ENCODE results near the gene KIFBP. TPM values are rescaled to one million over a fixed set of nuclear protein-coding genes. Genes with fewer than 3 reads are reported as not detected.

KIFBP gene
- total RNA-seq, 3 donors from 2014 or later: 28.2 to 37.9 (median 29.1) TPM

- no peak for DNase-seq (ENCODE audit: low spot score in 2 of 2)
These were observed 63.3 kb downstream of the KIFBP start for GRCh38 chr10:69051710-69052487.

GRCh38 chr10:69052736-69053135 is 64.1 kb downstream of the KIFBP start:
- intact Hi-C loops (cut with DNase I; ENCODE audit: low total_unique reads): no loop called here
- no peak overlapping the region for H3K27ac ChIP-seq
- TF ChIP-seq POLR2AphosphoS5 (IDR thresholded peaks at IDR 0.05) (no peak), POLR2A (IDR thresholded peaks at IDR 0.05) (no peak), CTCF (IDR thresholded peaks at IDR 0.05) (no peak)

More at GRCh38 chr10:69051710-69052487, 63.3 kb downstream of the KIFBP start:
- H3K9me3 ChIP-seq: no peaks in the 10 kb centered on the region
- no peaks in the 10 kb centered on the region for H3K4me1 ChIP-seq
- intact Hi-C loops (cut with DNase I; ENCODE audit: low total_unique reads): no loop called here
- no peaks in the 10 kb centered on the region for H3K36me3 ChIP-seq
- H3K4me3 ChIP-seq: no peak overlapping the region
- H3K27ac ChIP-seq: no peak overlapping the region
- TF ChIP-seq POLR2A (IDR thresholded peaks at IDR 0.05) (no peak), CTCF (IDR thresholded peaks at IDR 0.05) (no peak), POLR2AphosphoS5 (IDR thresholded peaks at IDR 0.05) (no peak)
- H3K27me3 ChIP-seq: no peaks in the 10 kb centered on the region

GRCh38 chr10:69055241-69055640 is 66.6 kb downstream of the KIFBP start:
- DNase-seq (ENCODE audit: low spot score in 2 of 2): no peak
- TF ChIP-seq POLR2A (IDR thresholded peaks at IDR 0.05) (no peak), POLR2AphosphoS5 (IDR thresholded peaks at IDR 0.05) (no peak)
- no peaks in the 10 kb centered on the region for H3K4me1 ChIP-seq
- intact Hi-C loops (cut with DNase I; ENCODE audit: low total_unique reads): no loop called here
- H3K9me3 ChIP-seq: no peaks in the 10 kb centered on the region
- H3K27me3 ChIP-seq: no peaks in the 10 kb centered on the region
- no peaks in the 10 kb centered on the region for H3K36me3 ChIP-seq
- no peak overlapping the region for H3K27ac ChIP-seq
- no peak overlapping the region for H3K4me3 ChIP-seq

More at GRCh38 chr10:69052736-69053135, 64.1 kb downstream of the KIFBP start:
- no peaks in the 10 kb centered on the region for H3K9me3 ChIP-seq
- no peak for DNase-seq (ENCODE audit: low spot score in 2 of 2)
- H3K27me3 ChIP-seq: no peaks in the 10 kb centered on the region
- H3K4me3 ChIP-seq: no peak overlapping the region
- no peaks in the 10 kb centered on the region for H3K4me1 ChIP-seq
- H3K36me3 ChIP-seq: no peaks in the 10 kb centered on the region

- Histone ChIP-seq H3K4me3 (no peak overlapping the region), H3K27me3 (no peaks in the 10 kb centered on the region), H3K9me3 (no peaks in the 10 kb centered on the region), H3K4me1 (no peaks in the 10 kb centered on the region), H3K36me3 (no peaks in the 10 kb centered on the region), H3K27ac (peak overlapping the region in 1 of 2 donors; percentile 58)
- no peak for DNase-seq (ENCODE audit: low spot score in 2 of 2)
- intact Hi-C loops (cut with DNase I; ENCODE audit: low total_unique reads): no loop called here
- no peak for TF ChIP-seq POLR2A (IDR thresholded peaks at IDR 0.05)
- no peak for TF ChIP-seq POLR2AphosphoS5 (IDR thresholded peaks at IDR 0.05)
- no peak for TF ChIP-seq CTCF (IDR thresholded peaks at IDR 0.05)
These were observed 67.5 kb downstream of the KIFBP start for GRCh38 chr10:69056129-69056528.

- H3K27ac ChIP-seq: peak overlapping the region in 1 of 2 donors; percentile 58
- no peaks in the 10 kb centered on the region for H3K9me3 ChIP-seq
- H3K27me3 ChIP-seq: no peaks in the 10 kb centered on the region
- TF ChIP-seq CTCF (IDR thresholded peaks at IDR 0.05) (no peak), POLR2AphosphoS5 (IDR thresholded peaks at IDR 0.05) (no peak), POLR2A (IDR thresholded peaks at IDR 0.05) (no peak)
- no peak for DNase-seq (ENCODE audit: low spot score in 2 of 2)
- intact Hi-C loops (cut with DNase I; ENCODE audit: low total_unique reads): no loop called here
- H3K4me3 ChIP-seq: no peak overlapping the region
- no peaks in the 10 kb centered on the region for H3K36me3 ChIP-seq
- no peaks in the 10 kb centered on the region for H3K4me1 ChIP-seq
These were observed 68.1 kb downstream of the KIFBP start for GRCh38 chr10:69056536-69057260.

All from breast epithelium (tissue), 4 donors.